PFSK-1 (cell line): ENCODE measurements around the gene DDX54.

Experiments
- POLR2AphosphoS5 ChIP-seq: IDR thresholded peaks from 2 replicates; pipeline ENCODE4 v1.6.1; 2012; ENCODE audit warnings: low read depth, mild to moderate bottlenecking, control low read depth, low read length, moderate library complexity
- REST ChIP-seq, 2 experiments: IDR thresholded peaks; 2 replicates each; pipeline versions ENCODE4 v1.6.1 to v1.8.0; 2011 to 2012; ENCODE audit warnings: low read depth in 2 of 2, low read length in 2 of 2, control low read depth in 1 of 2, inconsistent platforms in 1 of 2, mild to moderate bottlenecking in 1 of 2, moderate library complexity in 1 of 2; ENCODE audit not compliant: insufficient read depth in 1 of 2
- TAF1 ChIP-seq: IDR thresholded peaks from 2 replicates; pipeline ENCODE4 v1.6.1; 2012; ENCODE audit warnings: low read length, control low read depth, borderline replicate concordance; ENCODE audit not compliant: insufficient read depth

- TF ChIP-seq REST (IDR thresholded peaks at IDR 0.05; ENCODE audit: insufficient read depth in 1 of 2, low read depth in 2 of 2, low read length in 2 of 2) (peak in 1 of 2 experiments; percentile 77; a peak in 2 of 4 replicates), TAF1 (peak; percentile 44; the same call in 1 of the 2 replicates), POLR2AphosphoS5 (0 out of 2 replicates have a peak, but pooled peaks have one; percentile 16)
Observed at GRCh38 chr12:113214895-113215400, 29.7 kb upstream of the DDX54 start.
